Heart left ventricle (tissue), 16 donors: ENCODE results near the gene SETD3. TPM values are rescaled to one million over a fixed set of nuclear protein-coding genes. Genes with fewer than 3 reads are reported as not detected.

Experiments
- ATAC-seq, 4 donors: fragments of 200-7000 bp; cut with Tn5 transposase; one replicate each; pipeline ENCODE4 v1.9.1; 2020 to 2022; ENCODE audit warnings: moderate library complexity in 4 of 4, mild to moderate bottlenecking in 3 of 4, moderate number of reproducible peaks in 1 of 4
- DNase-seq, 5 donors: peaks; one replicate each; pipeline ENCODE4 v3.0.0-alpha.2; 2020
- H3K27ac ChIP-seq, 12 donors: fragments of 200-600 bp; sonication (generic) in 4 of 12; one replicate each; pipeline versions ENCODE4 v1.5.0 to v1.8.0; 2016 to 2022; ENCODE audit warnings: mild to moderate bottlenecking in 2 of 12
- H3K27me3 ChIP-seq, 9 donors: fragments of 200-600 bp; sonication (generic) in 2 of 9; one replicate each; pipeline versions ENCODE4 v1.5.1 to v1.8.0; 2016 to 2022; ENCODE audit warnings: mild to moderate bottlenecking in 3 of 9
- H3K36me3 ChIP-seq, 9 donors: fragments of 200-600 bp; sonication (generic) in 2 of 9; one replicate each; pipeline versions ENCODE4 v1.5.0 to v1.8.0; 2018 to 2022; ENCODE audit warnings: mild to moderate bottlenecking in 2 of 9
- H3K4me1 ChIP-seq, 12 donors: fragments of 200-600 bp; sonication (generic) in 4 of 12; one replicate each; pipeline versions ENCODE4 v1.5.0 to v1.8.0; 2016 to 2022; ENCODE audit warnings: mild to moderate bottlenecking in 3 of 12
- H3K4me3 ChIP-seq, 12 donors: fragments of 200-600 bp; sonication (generic) in 4 of 12; one replicate each; pipeline versions ENCODE4 v1.5.0 to v1.8.0; 2017 to 2022; ENCODE audit warnings: mild to moderate bottlenecking in 9 of 12, moderate library complexity in 4 of 12
- H3K9me3 ChIP-seq, 12 donors: fragments of 200-600 bp; sonication (generic) in 4 of 12; one replicate each; pipeline versions ENCODE4 v1.5.0 to v1.8.0; 2016 to 2022; ENCODE audit warnings: mild to moderate bottlenecking in 1 of 12
- CTCF ChIP-seq, 12 donors: fragments of 200-600 bp; sonication (generic) in 4 of 12; IDR thresholded peaks; one replicate each; pipeline versions ENCODE4 v1.5.0 to v1.8.0; 2018 to 2022; ENCODE audit warnings: antibody characterized with exemption in 12 of 12, mild to moderate bottlenecking in 5 of 12
- POLR2A ChIP-seq, 2 donors: fragments of 450-650 bp; IDR thresholded peaks; one replicate each; pipeline ENCODE4 v1.6.1; 2017; ENCODE audit warnings: antibody characterized with exemption in 2 of 2, mild to moderate bottlenecking in 2 of 2, moderate library complexity in 2 of 2
- WGBS, 4 donors: extraction: QIAGEN DNeasy Blood & Tissue Kit in 2 of 4; methylation state at CpG; one replicate each; pipeline versions ENCODE4 v1.1.5 to v1.1.7; 2013 to 2018; 5-methylcytosine and 5-hydroxymethylcytosine counted together
- intact Hi-C, 10 donors: fragments of 100-400 bp; cut with DNase I; formaldehyde crosslinking; loops; one replicate each; pipeline versions ENCODE4 v1.11.1 to v1.14.2; 2022
- polyA plus RNA-seq, 2 donors: library from polyadenylated mRNA; stranded (reverse); fragments of 200-250 nt; gene quantifications; one replicate each; pipeline ENCODE4 v1.2.3, GENCODE V29; 2013
- total RNA-seq, 9 donors: library from RNA; depleted of rRNA in 2 of 9; stranded (reverse); fragments of >200 nt in 2 of 9; fragmentation: NEBNext Ultra II Directional in 3 of 9; extraction: Animal tissue kit (Norgen Biotek cat#: 25700) in 3 of 9; gene quantifications; one replicate each; pipeline versions ENCODE4 v1.1.0 to v1.2.4, GENCODE V29; 2016 to 2023
- donor health status: ischemic (EF 13 %, LVEDD 7.1; RV severe dilation, severe dysfunction).
- donor health status: healthy with polysubstance abuse.
- donor health status: DM: no; HTN: yes; CAD: no.
- donor health status: DM: no; HTN: no; CAD: no.
- donor health status: ischemic (EF 25% LVEDD 6.9; RV normal size, moderate dysfunction).
- donor health status: ischemic (EF 25% LVEDD 5.7; RV mildly dilated, moderate dysfunction).
- donor health status: healthy.
- donor health status: DM: yes; HTN: yes; CAD: no.
- donor health status: ischemic (EF 35%, LVEDD 5.7; RV mildly dilated, moderate dysfunction).
- donor health status: nonischemic (EF 11% LVEDD 7.7; RV severe dilation, severe dysfunction).
- donor health status: DM: yes; HTN: yes; CAD: no.
- donor health status: PGD.
- donor health status: ischemic (EF 29% LVEDD 5.4; RV normal size, mild dysfunction).
- donor health status: nonischemic (EF 23%, LVEDD 6.1; RV moderate dilation, normal function).

The SETD3 gene
- total and polyA plus RNA-seq, 11 donors, result 49.7 to 130 (median 92.6) TPM

- TF ChIP-seq POLR2A (IDR thresholded peaks at IDR 0.05), result no peak
- no peak for TF ChIP-seq CTCF (IDR thresholded peaks at IDR 0.05)
- H3K27ac ChIP-seq, result no peak overlapping the region
- DNase-seq (no peak), ATAC-seq (no peak)
- H3K27me3 ChIP-seq, result no peaks in the 10 kb centered on the region
- WGBS, 4 donors, result 88 to 98% (median 96%) methylated on average over 5 of the region's 5 CpGs
- H3K4me1 ChIP-seq, result no peaks in the 10 kb centered on the region
- H3K36me3 ChIP-seq, result peaks cover 0 to 90% (median 74%) of the 10 kb centered on the region in 9 donors
- no peaks in the 10 kb centered on the region for H3K9me3 ChIP-seq
- no peak overlapping the region for H3K4me3 ChIP-seq
- intact Hi-C loops, result no loop called here
These were observed 19.1 kb downstream of the SETD3 start for GRCh38 chr14:99461411-99462085.

- ATAC-seq (no peak), DNase-seq (no peak)
- TF ChIP-seq POLR2A (IDR thresholded peaks at IDR 0.05) (no peak), CTCF (IDR thresholded peaks at IDR 0.05) (no peak)
These were observed 19.9 kb downstream of the SETD3 start for GRCh38 chr14:99460793-99461192.

DNA sequence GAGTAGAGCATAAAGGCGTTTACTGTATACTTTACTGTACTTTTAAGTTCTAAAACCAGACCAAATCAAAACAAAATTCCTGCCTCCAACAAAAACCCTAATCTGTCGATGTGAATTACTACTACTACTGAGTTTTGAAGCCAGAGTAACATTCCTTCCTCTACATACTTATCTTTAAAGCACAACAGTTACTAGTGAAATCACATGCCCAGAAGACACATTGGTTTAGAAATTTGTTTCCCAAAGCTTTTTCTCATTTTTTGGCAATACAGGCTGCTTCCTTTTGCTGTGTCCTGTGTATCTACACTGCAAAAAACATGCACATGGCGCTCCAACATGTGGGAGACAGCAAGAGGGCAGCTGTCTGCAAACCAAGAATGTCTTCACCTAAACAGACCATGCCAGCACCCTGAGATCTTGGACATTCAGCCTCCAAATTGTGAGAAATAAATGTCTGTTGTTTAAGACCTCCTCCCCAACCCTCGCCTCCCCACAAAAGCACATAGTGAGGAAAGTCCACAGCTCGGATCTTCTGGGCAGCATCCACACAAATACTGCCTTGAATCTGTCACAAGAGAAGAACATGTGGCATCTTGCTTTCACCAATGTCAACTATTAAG lies 21.1 kb downstream of the SETD3 start:
- TF ChIP-seq CTCF (IDR thresholded peaks at IDR 0.05), result no peak
- no peak for TF ChIP-seq POLR2A (IDR thresholded peaks at IDR 0.05)
- ATAC-seq (no peak), DNase-seq (no peak)
- intact Hi-C loops, result no loop called here
- Histone ChIP-seq H3K27me3 (no peaks in the 10 kb centered on the region), H3K4me3 (no peak overlapping the region), H3K4me1 (no peaks in the 10 kb centered on the region), H3K9me3 (no peaks in the 10 kb centered on the region), H3K27ac (no peak overlapping the region), H3K36me3 (peaks cover 0 to 99% (median 83%) of the 10 kb centered on the region in 9 donors)
- WGBS, 4 donors, result 80 to 88% (median 83%) methylated on average over 5 of the region's 5 CpGs

More at GRCh38 chr14:99460793-99461192, 19.9 kb downstream of the SETD3 start:
- intact Hi-C loops, result no loop called here
- 90 to 96% (median 94%) methylated on average over 3 of the region's 3 CpGs for WGBS, 4 donors
- no peaks in the 10 kb centered on the region for H3K9me3 ChIP-seq
- H3K4me1 ChIP-seq, result no peaks in the 10 kb centered on the region
- no peak overlapping the region for H3K27ac ChIP-seq
- no peak overlapping the region for H3K4me3 ChIP-seq
- no peaks in the 10 kb centered on the region for H3K27me3 ChIP-seq
- H3K36me3 ChIP-seq, result peaks cover 0 to 98% (median 82%) of the 10 kb centered on the region in 9 donors

- TF ChIP-seq CTCF (IDR thresholded peaks at IDR 0.05) (no peak), POLR2A (IDR thresholded peaks at IDR 0.05) (no peak)
- intact Hi-C loops, result no loop called here
- Histone ChIP-seq H3K36me3 (peaks cover 0 to 98% (median 91%) of the 10 kb centered on the region in 9 donors), H3K27me3 (no peaks in the 10 kb centered on the region), H3K4me3 (no peak overlapping the region), H3K9me3 (no peaks in the 10 kb centered on the region), H3K27ac (no peak overlapping the region), H3K4me1 (peaks cover 0 to 8% (median 0%) of the 10 kb centered on the region in 12 donors)
- ATAC-seq, result no peak
- 68 to 97% (median 79%) methylated on average over 3 of the region's 3 CpGs for WGBS, 4 donors
- no peak for DNase-seq
These were observed 26.4 kb downstream of the SETD3 start for GRCh38 chr14:99454246-99454645.
